ENCODE results near the gene CIDEB. TPM values are rescaled to one million over a fixed set of nuclear protein-coding genes. Genes with fewer than 3 reads are reported as not detected.

Gene CIDEB
- total RNA-seq, 1 donor from 2014 or later: 4.6 TPM

DNA sequence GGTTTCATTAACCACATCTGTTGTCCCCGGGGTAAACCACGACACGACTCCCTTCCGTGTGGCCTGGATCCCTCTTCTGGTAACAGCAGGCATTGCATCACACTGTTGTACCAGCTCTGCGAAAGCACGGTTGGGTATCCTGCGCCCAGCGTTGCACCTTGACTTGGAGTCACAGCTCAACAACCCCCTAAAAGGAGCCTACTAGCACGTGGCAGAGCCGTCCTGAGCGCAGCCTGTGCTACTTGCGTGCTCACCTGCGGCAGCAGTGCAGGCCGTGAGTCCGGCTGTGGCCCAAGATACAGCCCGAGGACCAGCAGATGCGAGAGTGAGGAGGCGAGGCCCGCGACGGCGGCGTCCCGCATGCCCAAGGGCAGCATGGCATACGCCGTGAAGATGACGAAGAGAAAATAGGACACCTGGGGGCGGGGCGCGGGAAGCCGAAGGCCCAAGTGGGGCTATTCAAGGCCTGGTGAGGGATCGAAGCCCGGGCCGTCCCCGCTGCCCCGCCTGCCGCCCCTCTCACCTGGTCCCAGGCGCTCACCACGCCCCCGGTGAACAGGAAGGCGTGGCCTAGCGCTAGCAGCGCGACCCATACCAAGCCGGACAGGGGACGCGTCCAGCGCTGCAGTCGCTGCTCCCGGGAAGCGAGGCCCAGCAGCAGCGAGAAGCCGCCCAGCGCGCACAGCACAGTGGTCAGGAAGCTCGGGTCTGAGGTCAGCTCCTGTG, 24.7 kb upstream of the CIDEB start:
- peak; percentile 73 for DNase-seq

DNA sequence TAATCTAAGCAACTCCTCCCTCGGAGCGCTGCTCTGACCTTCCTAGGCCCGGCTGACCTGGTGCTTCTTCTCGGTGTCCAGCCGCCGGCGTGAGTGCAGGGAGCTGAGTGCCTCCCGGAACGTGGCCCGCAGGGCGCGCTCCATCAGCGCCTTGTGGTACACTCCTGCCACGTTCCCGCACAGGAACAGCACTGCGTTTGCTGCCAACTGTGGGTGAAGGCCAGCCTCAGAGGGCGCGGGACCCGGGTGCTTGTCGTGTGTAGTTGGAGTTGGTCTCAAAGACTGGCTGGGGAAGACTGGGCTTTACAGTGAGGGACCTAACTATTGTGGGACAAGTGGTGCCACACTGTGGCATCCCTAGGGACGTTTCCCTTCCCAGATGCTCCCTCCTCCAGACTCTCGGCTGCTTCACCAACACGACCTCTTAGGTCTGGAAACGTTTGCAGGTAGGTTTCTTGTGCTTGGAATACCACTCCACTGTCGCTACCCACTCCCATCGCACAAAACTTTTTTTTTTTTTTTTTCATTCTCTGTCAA, 24.0 kb upstream of the CIDEB start:
- DNase-seq: no peak

DNA sequence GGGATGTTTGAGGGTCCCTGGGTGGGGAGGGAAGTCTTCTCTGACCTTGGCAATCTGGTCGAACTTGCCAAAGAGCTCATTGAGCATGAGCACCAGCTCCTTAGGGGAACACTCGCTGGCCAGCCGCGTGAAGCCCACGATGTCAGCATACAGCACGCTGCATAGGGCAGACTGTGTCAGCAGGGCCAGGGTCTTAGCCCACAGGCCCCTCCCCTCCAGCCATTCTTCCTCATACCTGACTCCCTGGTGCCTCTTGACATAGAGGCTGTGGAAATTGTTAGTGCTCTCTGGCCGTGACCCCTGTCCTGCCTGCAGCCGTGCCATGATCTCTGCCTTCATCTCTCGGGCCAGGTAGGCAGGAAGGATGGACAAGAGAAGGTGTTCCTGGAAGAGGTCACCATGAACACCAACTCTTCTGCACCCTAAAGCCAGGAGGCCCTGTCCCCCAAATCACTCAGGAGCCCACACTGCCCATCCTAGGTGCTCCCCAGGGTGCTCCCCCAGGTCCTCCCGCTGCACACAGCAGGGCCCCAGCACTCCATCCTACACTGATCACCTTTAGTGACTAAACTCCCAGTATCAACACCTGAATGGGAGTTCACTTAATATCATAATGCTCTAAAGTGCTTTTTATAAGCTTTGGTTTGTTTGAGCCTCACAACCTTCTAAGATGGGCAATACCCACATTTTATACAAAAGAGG, 23.3 kb upstream of the CIDEB start:
- no peak for DNase-seq

DNA sequence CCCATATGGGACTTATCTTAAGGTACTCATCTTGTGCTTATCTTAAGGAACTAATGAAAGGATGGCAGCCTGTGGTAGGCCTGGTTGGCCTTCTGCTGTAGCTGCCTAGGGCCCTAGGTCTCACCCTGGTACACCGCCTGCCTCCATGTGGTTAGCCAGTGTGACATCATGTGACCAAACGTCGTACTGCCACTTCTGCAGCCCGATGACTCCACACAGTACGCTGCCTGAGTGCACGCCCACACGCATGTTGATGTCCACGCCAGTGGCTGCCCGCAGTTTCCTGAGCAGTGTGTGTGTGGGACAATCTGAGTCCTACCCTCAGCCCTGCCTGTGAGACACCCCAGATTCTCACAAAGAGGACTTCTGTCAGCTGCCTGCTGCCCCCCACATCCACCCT, 22.0 kb upstream of the CIDEB start:
- no peak for DNase-seq

DNA sequence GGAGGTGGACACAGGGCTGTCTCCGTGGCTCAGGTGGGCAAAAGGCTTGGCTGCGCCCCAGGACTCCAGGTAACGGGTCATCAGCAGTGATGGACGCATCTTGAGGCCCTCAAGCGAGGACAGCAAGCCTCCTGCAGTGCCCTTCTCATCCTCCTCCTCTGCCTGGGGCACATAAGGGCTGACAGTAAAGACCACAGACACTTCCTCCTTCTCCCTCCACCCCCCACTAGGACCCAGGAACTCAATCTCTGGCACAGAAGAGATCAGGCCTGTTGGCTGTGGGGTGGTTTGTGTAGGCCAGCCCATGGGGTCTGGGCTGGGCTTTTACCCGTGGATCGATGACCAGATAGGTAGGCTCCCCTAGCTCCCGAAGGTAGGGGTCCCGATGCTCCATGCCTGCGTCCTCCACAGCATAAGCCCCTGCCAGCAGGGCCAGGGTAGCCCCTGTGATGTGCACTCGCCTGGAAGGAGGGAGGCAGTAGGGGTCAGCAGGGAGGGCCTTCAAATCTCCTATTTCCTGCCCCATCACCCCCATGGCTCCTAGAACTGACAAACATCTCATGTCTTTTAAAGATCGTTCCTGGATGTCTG, 21.4 kb upstream of the CIDEB start:
- no peak for DNase-seq

- DNase-seq: peak; percentile 54
Measured at GRCh38 chr14:24327914-24328313, 20.1 kb upstream of the CIDEB start.

DNA sequence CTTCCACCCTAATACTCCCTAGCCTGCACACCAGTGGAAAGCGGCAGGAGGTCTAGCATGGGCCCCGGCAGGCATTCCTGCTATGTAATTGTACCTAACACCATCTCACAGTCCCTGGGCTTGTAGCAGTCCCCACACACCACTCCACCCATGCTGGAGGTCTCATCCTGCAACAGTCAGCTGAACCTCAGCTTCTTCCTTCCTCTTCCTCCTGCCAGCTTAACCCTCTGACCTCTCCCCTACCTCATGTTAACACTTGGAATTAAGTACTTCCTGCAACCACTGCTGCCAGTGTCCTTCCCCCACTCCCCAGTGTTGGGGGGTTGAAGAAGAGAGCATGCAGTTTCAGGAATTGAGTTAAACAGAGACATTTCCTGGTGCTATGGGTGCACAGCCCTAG, 19.5 kb upstream of the CIDEB start:
- no peak for DNase-seq

DNA sequence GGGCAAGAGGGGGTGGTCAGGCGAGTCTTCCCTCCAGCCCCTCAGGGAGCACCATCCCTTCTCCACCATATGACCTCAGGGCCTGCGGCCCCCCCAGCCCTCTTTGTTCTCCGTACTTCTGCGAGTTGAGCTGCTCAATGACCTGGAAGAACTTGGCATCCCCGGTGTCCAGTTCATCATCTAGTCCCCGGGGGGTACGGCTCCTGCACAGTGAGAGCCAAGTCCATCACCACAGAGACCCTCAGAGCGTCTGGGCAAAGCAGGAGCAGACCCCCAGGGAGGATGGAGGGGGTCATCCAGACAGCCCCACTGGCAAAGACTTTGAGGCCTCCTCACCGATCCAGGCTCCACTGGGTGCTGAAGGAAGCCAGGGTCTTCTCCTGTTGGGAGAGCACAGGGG, 18.2 kb upstream of the CIDEB start:
- no peak for DNase-seq

DNA sequence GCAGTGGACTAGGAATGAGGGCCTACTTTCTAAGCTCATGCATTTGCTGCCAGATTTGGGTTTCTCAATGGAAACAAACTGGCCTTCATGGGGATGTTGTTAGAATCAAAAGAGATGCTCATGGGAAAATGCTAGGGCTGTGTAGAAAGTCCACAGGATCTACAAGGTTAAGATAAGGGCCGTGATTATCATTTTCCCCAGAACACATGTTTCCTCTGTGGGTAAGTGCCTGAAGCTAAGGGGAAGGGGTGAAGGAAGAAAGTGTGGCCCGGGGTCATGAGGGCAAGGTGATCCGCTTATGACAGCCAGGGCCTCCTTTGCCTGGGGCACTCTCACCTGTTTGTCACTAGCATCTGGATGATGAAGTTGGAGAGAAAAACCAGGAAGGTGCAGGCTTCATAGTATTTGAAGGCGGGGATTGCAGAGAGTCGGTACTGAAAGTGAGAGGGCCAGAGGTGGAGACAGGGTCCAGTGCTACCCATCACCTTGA, 17.3 kb upstream of the CIDEB start:
- no peak for DNase-seq

DNA sequence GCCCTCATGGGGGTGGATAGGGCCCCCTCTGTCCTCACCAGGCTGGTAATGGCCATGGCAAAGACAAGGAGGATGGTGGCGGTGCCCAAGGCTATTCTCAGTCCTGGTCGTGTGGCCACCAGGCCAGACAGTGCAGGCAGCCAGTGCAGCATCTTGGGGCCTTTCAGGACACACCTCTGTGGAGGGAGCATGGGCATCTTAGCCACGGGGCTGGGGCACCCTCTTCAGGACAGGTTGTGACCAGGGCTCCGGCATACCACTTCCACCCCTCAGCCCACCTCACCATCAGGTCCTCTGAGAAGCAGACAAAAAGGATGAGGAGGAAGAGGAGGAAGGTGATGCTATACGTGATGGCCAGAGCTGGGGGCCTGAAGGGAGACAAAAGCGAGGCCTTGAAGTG, 16.2 kb upstream of the CIDEB start:
- no peak for DNase-seq

DNA sequence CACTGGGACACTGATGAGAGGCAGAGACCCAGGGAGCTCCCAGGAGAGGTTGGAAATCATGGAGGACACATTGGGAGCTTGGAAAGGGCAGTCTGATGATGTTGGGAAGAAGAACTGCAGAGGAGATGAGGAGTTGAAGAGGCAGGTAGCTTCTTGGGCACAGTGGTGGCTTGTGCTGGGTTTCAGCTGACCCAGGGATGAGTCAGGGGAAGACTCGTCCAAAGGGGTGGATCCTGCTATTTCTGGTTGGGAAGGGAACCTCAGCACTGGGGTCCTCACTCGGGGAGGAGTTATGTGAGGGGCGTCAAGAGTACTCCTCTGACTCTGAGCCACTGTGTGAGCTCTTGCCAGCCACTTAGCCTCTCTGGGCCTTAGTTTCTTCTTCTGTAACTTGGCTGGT, 15.6 kb upstream of the CIDEB start:
- DNase-seq: no peak

GRCh38 chr14:24322672-24323071, 14.9 kb upstream of the CIDEB start:
- no peak for DNase-seq

- no peak for DNase-seq
Measured at GRCh38 chr14:24321212-24321975, 13.6 kb upstream of the CIDEB start.

DNA sequence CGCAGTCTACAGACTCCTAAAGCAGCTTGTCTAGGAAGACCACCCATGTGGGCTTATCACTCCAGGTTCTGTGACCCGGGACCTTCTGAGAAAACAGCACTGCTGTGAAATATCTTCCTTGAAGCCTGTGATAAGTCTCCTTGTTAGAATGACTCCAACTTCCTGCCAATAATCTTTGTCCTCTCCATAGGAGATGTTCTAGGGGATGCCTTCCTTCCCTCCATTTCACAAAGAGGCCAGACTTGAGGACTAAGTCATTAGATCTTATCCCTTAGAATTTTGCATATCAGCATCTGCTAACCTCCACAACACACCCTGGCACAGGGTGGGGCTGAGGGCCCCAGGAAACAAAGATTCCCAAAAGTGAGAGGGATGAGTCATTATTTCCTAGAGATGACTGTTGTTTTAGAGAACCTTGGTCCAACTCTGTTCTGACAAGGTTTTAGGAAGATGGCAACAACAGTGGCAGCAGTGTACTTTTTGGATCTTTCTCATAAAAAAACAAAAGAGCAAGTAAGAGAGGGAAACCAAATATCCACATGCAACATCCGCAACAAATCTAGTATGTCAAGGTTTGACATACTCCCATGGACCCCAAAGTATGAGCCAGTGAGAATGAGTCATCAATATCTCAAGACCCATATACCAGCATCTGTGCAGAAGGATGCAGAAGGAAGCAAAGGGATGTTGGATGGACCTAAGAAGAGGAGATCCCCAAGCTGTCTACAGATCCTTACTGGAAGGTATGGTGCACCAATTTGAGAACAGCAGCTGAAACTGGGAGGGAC, 9.6 kb upstream of the CIDEB start:
- DNase-seq: no peak

DNA sequence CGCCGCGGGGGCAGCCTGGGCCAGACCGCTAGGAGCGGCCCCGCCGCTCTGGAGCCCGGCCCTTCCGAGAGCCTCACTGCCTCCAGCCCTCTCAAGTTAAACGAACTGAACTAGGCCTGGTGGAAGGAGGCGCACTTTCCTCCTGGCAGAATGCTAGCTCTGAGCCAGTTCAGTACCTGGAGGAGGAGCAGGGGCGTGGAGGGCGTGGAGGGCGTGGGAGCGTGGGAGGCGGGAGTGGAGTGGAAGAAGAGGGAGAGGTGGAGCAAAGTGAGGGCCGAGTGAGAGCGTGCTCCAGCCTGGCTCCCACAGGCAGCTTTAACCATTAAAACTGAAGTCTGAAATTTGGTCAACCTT, 8.8 kb upstream of the CIDEB start:
- no peak for DNase-seq

GRCh38 chr14:24315807-24316596, 8.2 kb upstream of the CIDEB start:
- DNase-seq: peak; percentile 68

DNA sequence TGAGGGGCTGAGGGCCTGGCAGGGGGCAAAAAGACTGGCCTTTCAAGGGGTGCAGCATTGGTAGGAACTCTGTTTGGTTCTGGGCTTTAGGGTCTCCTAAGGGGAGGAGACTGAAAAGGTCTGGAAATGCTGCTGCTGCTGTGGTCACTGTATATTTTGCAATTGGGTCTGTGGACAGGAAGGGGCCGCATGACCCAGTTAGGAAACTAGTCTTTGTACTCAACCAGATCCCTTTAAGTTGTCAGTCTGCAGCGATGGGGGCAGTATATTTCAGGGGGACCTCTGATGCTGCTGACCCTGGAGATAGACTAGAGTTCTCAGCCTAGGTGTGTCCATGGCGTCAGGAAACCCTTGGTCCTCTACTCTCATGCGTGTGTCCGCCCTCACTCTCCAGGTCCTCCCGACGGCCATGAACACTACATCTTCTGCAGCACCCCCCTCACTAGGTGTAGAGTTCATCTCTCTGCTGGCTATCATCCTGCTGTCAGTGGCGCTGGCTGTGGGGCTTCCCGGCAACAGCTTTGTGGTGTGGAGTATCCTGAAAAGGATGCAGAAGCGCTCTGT, 7.5 kb upstream of the CIDEB start:
- no peak for DNase-seq

- DNase-seq: no peak
Measured at GRCh38 chr14:24314377-24315193, 6.8 kb upstream of the CIDEB start.

GRCh38 chr14:24313913-24314312, 6.1 kb upstream of the CIDEB start:
- no peak for DNase-seq
